Activated T-cell treated with anti-CD3 and anti-CD28 coated beads, Interleukin-2, amount 50 U/mL, for 4 hours (primary cell): ENCODE measurements around the gene EPHA5. TPM values are rescaled to one million over a fixed set of nuclear protein-coding genes. Genes with fewer than 3 reads are reported as not detected.

Source experiments
- ATAC-seq, 2 donors: fragments of 200-7000 bp; cut with Tn5 transposase; one replicate each; pipeline ENCODE4 v1.10.0; 2021
- DNase-seq: peaks from one replicate; pipeline ENCODE4 v3.0.0-alpha.2; 2020
- H3K27me3 Mint-ChIP-seq: one replicate; pipeline ENCODE4 v1.8.0; 2021; ENCODE audit warnings: low read depth, mixed read lengths
- H3K36me3 Mint-ChIP-seq: one replicate; pipeline ENCODE4 v1.8.0; 2022; ENCODE audit warnings: mixed read lengths; ENCODE audit not compliant: insufficient read depth
- H3K4me1 Mint-ChIP-seq: one replicate; pipeline ENCODE4 v1.8.0; 2021; ENCODE audit warnings: low read depth, mixed read lengths
- H3K4me3 Mint-ChIP-seq: one replicate; pipeline ENCODE4 v1.8.0; 2021; ENCODE audit warnings: mild to moderate bottlenecking, moderate library complexity, mixed read lengths
- H3K9me3 Mint-ChIP-seq: one replicate; pipeline ENCODE4 v1.8.0; 2021; ENCODE audit warnings: mixed read lengths
- total RNA-seq, 3 donors: library from RNA; stranded (reverse); gene quantifications; one replicate each; pipeline ENCODE4 v1.2.1, GENCODE V29; 2021

Gene EPHA5
- total RNA-seq, 3 donors from 2014 or later: not detected

DNA sequence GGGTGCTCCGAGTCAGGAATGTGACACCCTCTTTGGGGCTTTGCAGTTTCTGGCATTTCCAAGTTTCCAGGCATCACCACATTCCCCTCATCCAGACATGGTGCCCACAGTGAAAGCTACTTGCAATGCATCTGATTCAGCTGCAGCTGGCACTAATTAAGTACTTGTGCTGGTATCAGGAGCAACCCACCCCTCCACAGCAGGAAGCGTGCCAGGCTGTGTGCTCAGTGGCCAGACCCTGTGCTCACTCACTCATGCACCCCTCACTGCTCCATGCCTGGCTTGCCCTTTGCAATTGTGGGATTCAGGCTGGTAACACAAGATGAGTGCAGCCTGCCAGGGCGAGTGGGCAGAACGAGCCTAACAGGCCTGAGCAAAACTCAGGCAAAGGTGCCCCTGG, 271.2 kb downstream of the EPHA5 start:
- Mint-ChIP-seq H3K36me3 (no peaks in the 10 kb centered on the region), H3K9me3 (no peaks in the 10 kb centered on the region), H3K27me3 (no peaks in the 10 kb centered on the region)

DNA sequence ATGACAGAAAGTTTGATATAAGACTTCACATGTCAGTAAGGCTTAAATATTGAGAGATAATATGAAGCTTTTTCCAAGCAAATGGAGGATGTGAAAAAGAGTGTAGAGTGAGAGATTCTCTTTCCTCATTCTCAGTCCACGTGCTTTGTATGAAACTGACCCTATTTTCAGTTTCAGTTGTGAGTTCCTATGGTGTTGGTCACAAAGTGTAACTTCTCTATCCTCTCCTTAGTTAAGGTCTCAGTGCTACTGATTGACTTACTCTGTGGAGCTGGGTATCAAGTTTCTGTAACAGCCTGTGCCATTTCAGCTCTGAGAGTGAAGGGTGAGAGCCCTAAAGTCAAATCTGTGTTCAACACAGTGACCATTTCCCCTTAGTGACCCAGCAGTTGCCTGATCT, 277.2 kb downstream of the EPHA5 start:
- Mint-ChIP-seq H3K4me1 (no peaks in the 10 kb centered on the region), H3K36me3 (no peaks in the 10 kb centered on the region), H3K9me3 (peaks cover 9% of the 10 kb centered on the region), H3K4me3 (no peak overlapping the region), H3K27me3 (no peaks in the 10 kb centered on the region)
- DNase-seq (no peak), ATAC-seq (no peak)

More for the DNA sequence above, 271.2 kb downstream of the EPHA5 start:
- Mint-ChIP-seq H3K4me1 (no peaks in the 10 kb centered on the region), H3K4me3 (no peak overlapping the region)
- DNase-seq: no peak
- no peak for ATAC-seq

DNA sequence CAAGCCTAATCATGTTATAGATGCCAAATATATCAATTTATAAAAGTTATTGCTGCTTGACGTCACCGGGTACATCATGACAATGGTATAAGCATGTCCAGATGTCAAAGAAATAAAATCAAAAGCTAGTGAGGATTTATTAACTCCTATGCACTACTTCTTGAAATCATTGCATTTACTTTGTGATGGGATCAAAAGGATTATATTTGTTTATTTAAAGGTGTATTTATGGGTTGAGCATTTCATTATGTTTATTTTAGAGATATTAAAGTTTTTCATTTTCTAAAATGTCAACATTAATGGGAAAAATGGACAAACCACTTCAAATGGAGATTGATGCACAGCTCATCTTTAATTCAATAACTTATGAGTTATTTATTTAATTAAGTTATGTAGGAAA, 277.8 kb downstream of the EPHA5 start:
- Mint-ChIP-seq H3K4me1 (no peaks in the 10 kb centered on the region), H3K9me3 (peaks cover 9% of the 10 kb centered on the region), H3K36me3 (no peaks in the 10 kb centered on the region), H3K4me3 (no peak overlapping the region), H3K27me3 (no peaks in the 10 kb centered on the region)
- DNase-seq: no peak
- ATAC-seq: no peak

- H3K4me1 Mint-ChIP-seq: no peaks in the 10 kb centered on the region
- H3K9me3 Mint-ChIP-seq: peaks cover 9% of the 10 kb centered on the region
- H3K27me3 Mint-ChIP-seq: no peaks in the 10 kb centered on the region
- no peaks in the 10 kb centered on the region for H3K36me3 Mint-ChIP-seq
- H3K4me3 Mint-ChIP-seq: no peak overlapping the region
- DNase-seq: no peak
- no peak for ATAC-seq
These were observed 278.5 kb downstream of the EPHA5 start for GRCh38 chr4:65391814-65392213.

DNA sequence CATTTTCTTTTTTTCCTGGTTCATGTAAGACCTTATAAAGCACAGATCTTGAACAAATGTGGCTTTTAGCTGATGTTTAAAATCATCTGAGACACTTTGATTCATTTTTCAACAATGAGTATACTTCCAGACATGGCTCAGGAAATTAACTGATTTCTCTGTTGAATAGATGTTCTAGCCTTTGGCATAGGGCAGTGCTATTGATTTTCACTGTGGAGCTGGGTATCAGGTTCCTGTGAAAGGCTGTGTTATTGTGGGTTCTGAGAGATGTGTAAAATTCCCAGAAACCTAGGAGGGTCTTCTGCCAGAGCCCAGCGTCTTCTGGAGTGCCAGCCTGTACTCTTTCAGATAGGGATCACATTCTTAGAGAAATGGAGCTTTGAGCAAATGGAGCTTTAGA, 278.9 kb downstream of the EPHA5 start:
- DNase-seq: no peak
- Mint-ChIP-seq H3K36me3 (no peaks in the 10 kb centered on the region), H3K4me3 (no peak overlapping the region)

DNA sequence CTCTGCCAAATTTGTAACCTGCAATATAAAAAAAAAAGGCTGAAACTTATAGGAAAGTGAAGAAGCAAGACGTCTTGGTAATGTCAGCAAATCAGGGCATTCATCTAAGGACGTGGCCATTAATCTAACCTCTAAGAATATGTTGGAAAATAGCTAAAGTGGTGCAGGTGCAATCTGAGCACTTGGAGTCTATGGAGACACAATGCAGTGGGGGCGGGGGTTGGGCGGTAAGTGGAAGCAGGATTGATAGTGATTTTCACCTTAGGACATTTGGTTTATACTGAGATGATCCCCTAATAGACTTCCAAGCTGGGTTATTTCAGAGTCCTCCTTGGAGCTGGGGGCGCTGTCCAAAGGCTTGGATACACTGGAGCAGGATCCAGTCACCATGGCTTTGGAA, 283.4 kb downstream of the EPHA5 start:
- H3K36me3 Mint-ChIP-seq: no peaks in the 10 kb centered on the region

More for the DNA sequence above, 278.9 kb downstream of the EPHA5 start:
- Mint-ChIP-seq H3K9me3 (peaks cover 10% of the 10 kb centered on the region), H3K27me3 (no peaks in the 10 kb centered on the region), H3K4me1 (no peaks in the 10 kb centered on the region)
- ATAC-seq: no peak

DNA sequence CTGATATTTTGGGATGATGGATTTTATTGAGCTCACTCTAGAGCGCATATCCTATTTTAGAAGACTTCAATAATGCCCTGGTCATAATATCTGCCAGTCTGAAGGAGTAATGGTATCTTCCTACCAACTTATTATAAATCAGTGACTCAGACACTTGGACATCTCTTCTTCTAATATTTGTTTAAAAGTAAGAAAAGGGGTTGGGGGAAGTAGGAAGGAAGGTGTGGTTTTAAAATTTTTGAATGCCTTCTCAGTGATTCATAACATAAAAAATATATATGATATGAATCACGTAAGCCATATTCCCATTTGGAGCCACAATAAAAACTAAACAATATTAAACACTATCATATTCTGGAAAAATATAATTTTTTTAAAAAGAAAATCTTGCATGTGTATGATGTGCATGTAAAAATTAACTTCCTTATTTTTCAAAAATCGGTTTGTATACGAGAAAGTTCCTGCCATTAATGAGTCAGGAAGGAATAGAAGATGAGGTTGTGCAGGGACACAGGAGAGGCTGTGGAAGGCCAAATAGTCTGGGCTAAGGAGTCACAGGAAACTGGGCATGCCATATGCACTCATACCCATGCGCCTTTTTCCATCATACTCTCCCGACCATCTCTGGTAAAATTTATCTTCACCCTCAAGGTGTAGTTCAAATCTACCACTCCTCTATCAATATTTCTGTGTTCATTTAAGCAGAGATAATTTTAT, 286.5 kb downstream of the EPHA5 start:
- H3K4me3 Mint-ChIP-seq: no peak overlapping the region
- H3K4me1 Mint-ChIP-seq: no peaks in the 10 kb centered on the region
- DNase-seq (no peak), ATAC-seq (no peak)
- H3K9me3 Mint-ChIP-seq: peaks cover 7% of the 10 kb centered on the region
- no peaks in the 10 kb centered on the region for H3K36me3 Mint-ChIP-seq
- H3K27me3 Mint-ChIP-seq: no peaks in the 10 kb centered on the region

More for the DNA sequence above, 283.4 kb downstream of the EPHA5 start:
- H3K27me3 Mint-ChIP-seq: no peaks in the 10 kb centered on the region
- no peak for ATAC-seq
- H3K4me3 Mint-ChIP-seq: no peak overlapping the region
- no peak for DNase-seq
- peaks cover 10% of the 10 kb centered on the region for H3K9me3 Mint-ChIP-seq
- no peaks in the 10 kb centered on the region for H3K4me1 Mint-ChIP-seq

DNA sequence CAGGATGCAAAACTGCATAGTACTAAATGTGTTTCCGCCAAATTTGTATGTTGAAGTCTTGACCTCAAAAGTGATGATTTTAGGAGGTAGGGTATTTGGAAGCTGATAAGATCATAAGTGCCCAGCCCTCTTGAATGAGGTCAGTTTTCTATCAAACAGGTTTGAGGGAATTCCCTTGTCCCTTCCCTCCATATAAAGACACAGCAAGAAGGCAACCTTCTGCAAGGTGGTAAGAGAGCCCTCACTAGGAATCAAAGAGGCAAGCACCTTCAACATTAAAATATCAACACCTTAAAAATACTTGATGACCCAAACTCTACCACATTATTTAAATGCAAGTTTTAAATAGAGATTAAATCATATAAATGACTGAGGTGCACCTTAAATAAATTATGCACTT, 288.6 kb downstream of the EPHA5 start:
- Mint-ChIP-seq H3K9me3 (peaks cover 11% of the 10 kb centered on the region), H3K4me3 (no peak overlapping the region), H3K4me1 (no peaks in the 10 kb centered on the region), H3K27me3 (no peaks in the 10 kb centered on the region), H3K36me3 (no peaks in the 10 kb centered on the region)
- no peak for DNase-seq
- ATAC-seq: no peak

DNA sequence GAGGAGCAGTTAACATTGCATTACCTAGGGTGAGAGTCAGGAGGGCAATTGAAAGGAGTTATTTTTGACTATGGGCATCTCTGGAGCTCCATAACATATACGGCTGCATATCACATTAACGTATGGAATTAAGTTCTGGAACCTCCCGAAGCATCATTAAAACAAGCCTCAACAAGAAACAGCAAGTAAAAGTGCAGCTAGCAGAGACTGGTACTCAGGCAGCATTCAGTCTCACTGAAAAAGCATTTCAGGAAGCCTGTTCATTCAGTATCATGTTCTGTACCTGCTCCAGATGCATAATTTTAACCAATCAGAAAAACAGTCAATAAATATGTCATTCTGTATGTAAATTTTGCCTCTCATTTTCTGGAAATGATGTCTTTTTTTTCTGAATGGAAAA, 299.6 kb downstream of the EPHA5 start:
- Mint-ChIP-seq H3K9me3 (peaks cover 8% of the 10 kb centered on the region), H3K4me3 (no peak overlapping the region), H3K4me1 (no peaks in the 10 kb centered on the region), H3K27me3 (no peaks in the 10 kb centered on the region), H3K36me3 (no peaks in the 10 kb centered on the region)
- no peak for DNase-seq
- no peak for ATAC-seq

DNA sequence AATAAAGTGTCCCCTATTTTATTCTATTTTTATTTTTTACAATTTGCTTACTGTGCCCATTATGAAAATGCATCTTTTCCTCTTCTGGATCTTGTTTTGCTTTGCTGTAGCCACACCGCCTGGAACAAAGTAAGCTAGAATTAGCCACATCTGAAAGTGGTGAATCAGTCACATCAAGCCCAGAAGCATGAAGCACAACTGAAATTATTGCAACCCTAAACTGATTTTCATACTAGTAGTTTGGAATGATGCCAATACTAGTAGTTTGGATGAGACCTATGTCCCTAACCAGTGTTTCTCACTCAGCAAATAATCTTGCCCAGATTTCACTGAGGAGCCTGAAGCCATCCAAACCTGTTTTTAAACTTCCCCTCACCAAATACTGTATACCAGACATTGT, 303.0 kb downstream of the EPHA5 start:
- Mint-ChIP-seq H3K36me3 (no peaks in the 10 kb centered on the region), H3K27me3 (no peaks in the 10 kb centered on the region), H3K4me3 (no peak overlapping the region), H3K4me1 (no peaks in the 10 kb centered on the region), H3K9me3 (peaks cover 13% of the 10 kb centered on the region)
- DNase-seq: no peak
- no peak for ATAC-seq

- Mint-ChIP-seq H3K4me1 (no peaks in the 10 kb centered on the region), H3K27me3 (no peaks in the 10 kb centered on the region), H3K36me3 (no peaks in the 10 kb centered on the region), H3K4me3 (no peak overlapping the region), H3K9me3 (peaks cover 12% of the 10 kb centered on the region)
- no peak for ATAC-seq
- DNase-seq: no peak
These were observed 311.4 kb downstream of the EPHA5 start for GRCh38 chr4:65358914-65359313.

DNA sequence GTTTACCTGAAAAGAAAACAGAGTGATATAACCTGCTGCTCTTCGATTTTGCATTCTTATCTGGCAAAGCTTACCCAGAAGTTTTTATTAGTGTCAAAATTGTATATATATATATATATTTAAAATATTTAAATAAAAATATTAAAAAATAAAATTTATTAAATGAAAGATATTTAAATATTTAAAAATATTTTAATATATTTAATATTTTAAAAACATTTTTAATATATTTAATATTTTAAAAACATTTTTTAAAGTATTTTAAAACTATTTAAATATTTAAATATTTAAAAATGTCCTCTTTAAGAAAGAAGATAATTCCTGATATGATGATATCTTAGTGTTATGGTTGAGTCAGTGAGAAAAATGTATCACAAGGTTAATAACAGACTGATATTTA, 317.2 kb downstream of the EPHA5 start:
- ATAC-seq (no peak), DNase-seq (no peak)
- H3K27me3 Mint-ChIP-seq: no peaks in the 10 kb centered on the region
- no peak overlapping the region for H3K4me3 Mint-ChIP-seq
- H3K36me3 Mint-ChIP-seq: no peaks in the 10 kb centered on the region
- H3K9me3 Mint-ChIP-seq: peaks cover 14% of the 10 kb centered on the region
- H3K4me1 Mint-ChIP-seq: no peaks in the 10 kb centered on the region

DNA sequence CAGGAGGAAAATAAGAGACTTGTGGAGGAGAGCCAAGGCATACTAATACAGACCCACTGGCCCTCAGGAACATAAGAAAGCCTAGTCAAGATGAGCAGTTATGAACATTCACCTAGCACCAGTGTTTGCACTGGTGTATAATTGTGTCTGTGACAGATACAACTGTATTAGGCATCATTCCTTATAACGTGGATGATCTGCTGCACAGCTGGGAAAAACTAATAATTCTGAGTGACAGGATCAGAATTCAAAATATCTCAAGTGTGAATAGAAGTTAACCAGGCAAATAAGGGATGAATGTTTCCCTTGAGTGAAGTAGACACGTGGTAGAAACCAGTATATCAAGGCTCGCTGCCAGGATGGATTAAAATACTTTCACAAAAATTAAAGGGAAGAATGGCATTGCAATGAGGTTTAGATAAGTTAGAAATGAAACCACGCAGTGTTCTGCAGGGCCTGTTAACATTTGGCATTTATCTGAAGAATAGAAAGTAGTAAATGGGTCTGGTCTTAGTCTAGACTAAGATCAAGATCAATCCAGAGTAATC, 325.9 kb downstream of the EPHA5 start:
- Mint-ChIP-seq H3K27me3 (no peaks in the 10 kb centered on the region), H3K4me3 (no peak overlapping the region), H3K9me3 (peaks cover 13% of the 10 kb centered on the region), H3K4me1 (no peaks in the 10 kb centered on the region), H3K36me3 (no peaks in the 10 kb centered on the region)
- ATAC-seq (no peak), DNase-seq (no peak)

GRCh38 chr4:65343342-65343741, 326.9 kb downstream of the EPHA5 start:
- Mint-ChIP-seq H3K4me1 (no peaks in the 10 kb centered on the region), H3K9me3 (peaks cover 13% of the 10 kb centered on the region), H3K4me3 (no peak overlapping the region), H3K36me3 (no peaks in the 10 kb centered on the region), H3K27me3 (no peaks in the 10 kb centered on the region)
- DNase-seq (no peak), ATAC-seq (no peak)

DNA sequence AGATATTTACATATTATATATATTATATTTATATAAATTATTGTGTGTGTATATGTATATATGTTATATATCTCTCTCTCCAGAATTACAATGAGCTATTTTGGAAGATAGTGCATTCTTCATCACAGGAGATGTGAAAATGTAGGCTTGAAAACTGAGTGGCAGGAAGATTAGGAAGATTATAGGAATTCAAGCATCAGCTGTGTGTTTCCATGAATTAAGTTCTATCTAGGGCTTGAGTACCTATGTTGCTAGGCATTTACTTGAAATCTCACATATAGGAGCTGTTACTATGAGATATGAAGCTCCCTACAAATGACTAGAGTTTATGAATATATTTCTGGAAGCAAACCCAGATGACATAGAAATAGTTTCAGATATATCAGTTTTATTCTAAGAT, 328.7 kb downstream of the EPHA5 start:
- H3K36me3 Mint-ChIP-seq: no peaks in the 10 kb centered on the region
- H3K27me3 Mint-ChIP-seq: no peaks in the 10 kb centered on the region
- no peaks in the 10 kb centered on the region for H3K4me1 Mint-ChIP-seq
- DNase-seq: no peak
- no peak overlapping the region for H3K4me3 Mint-ChIP-seq
- ATAC-seq: no peak
- peaks cover 14% of the 10 kb centered on the region for H3K9me3 Mint-ChIP-seq
